Lung (tissue), 12 donors: ENCODE results near the gene DLX5. TPM values are rescaled to one million over a fixed set of nuclear protein-coding genes. Genes with fewer than 3 reads are reported as not detected.

Experiments used
- ATAC-seq: fragments of 200-7000 bp; cut with Tn5 transposase; one replicate; pipeline ENCODE4 v1.9.1; 2020; ENCODE audit warnings: moderate number of reproducible peaks; ENCODE audit not compliant: insufficient read depth, low FRiP score
- DNase-seq, 3 donors: peaks; one replicate each; pipeline ENCODE4 v3.0.0-alpha.2; 2013 to 2017
- H3K27ac ChIP-seq, 2 donors: one replicate each; pipeline ENCODE4 v1.5.1; 2013; ENCODE audit warnings: mild to moderate bottlenecking in 2 of 2, moderate library complexity in 2 of 2, control low read depth in 1 of 2, inconsistent platforms in 1 of 2, low read depth in 1 of 2, low read length in 1 of 2
- H3K27me3 ChIP-seq, 3 donors: one replicate each; pipeline ENCODE4 v1.5.1; 2013; ENCODE audit warnings: low read length in 2 of 3; ENCODE audit not compliant: control insufficient read depth in 3 of 3, insufficient read depth in 3 of 3
- H3K36me3 ChIP-seq, 4 donors: one replicate each; pipeline ENCODE4 v1.5.1; 2013; ENCODE audit warnings: low read length in 4 of 4, mild to moderate bottlenecking in 1 of 4, moderate library complexity in 1 of 4; ENCODE audit not compliant: control insufficient read depth in 4 of 4, insufficient read depth in 4 of 4
- H3K4me1 ChIP-seq, 5 donors: one replicate each; pipeline ENCODE4 v1.5.1; 2013; ENCODE audit warnings: low read length in 5 of 5, mild to moderate bottlenecking in 2 of 5, moderate library complexity in 1 of 5; ENCODE audit not compliant: control insufficient read depth in 5 of 5, insufficient read depth in 5 of 5
- H3K4me3 ChIP-seq: one replicate; pipeline ENCODE4 v1.5.1; 2013; ENCODE audit warnings: mild to moderate bottlenecking, control low read depth, moderate library complexity
- H3K9ac ChIP-seq, 2 donors: one replicate each; pipeline ENCODE4 v1.5.1; 2013; ENCODE audit warnings: low read length in 2 of 2, control low read depth in 1 of 2; ENCODE audit not compliant: insufficient read depth in 1 of 2
- H3K9me3 ChIP-seq, 4 donors: one replicate each; pipeline ENCODE4 v1.5.1; 2013; ENCODE audit warnings: low read length in 3 of 4, mild to moderate bottlenecking in 1 of 4, moderate library complexity in 1 of 4; ENCODE audit not compliant: control insufficient read depth in 4 of 4, insufficient read depth in 3 of 4
- WGBS, 2 donors: extraction: QIAGEN DNeasy Blood & Tissue Kit; methylation state at CpG; one replicate each; pipeline ENCODE4 v1.1.7; 2013; 5-methylcytosine and 5-hydroxymethylcytosine counted together
- polyA plus RNA-seq, 2 donors: library from polyadenylated mRNA; stranded (reverse); fragments of 200-250 nt; gene quantifications; one replicate each; pipeline ENCODE4 v1.2.1, GENCODE V29; 2013
- total RNA-seq, 2 donors: library from RNA; depleted of rRNA in 1 of 2; stranded (reverse); fragments of >200 nt in 1 of 2; gene quantifications; one replicate each; pipeline ENCODE4 v1.2.1, GENCODE V29; 2014 to 2021
- TF ChIP-seq, protein P1 (sequence below): IDR thresholded peaks from 2 replicates; pipeline ENCODE4 v1.5.1; 2012; ENCODE audit warnings: mild to moderate bottlenecking; ENCODE audit errors: control extremely low read depth, extremely low read depth
- donor health status: control.
- donor health status: control.
- donor health status: Bipolar disorder and iron deficiency.
- donor health status: healthy.
- donor health status: DM: yes; HTN: yes; CAD: no.

The DLX5 gene
- total and polyA plus RNA-seq, 4 donors = 0.18 to 1.1 (median 0.22) TPM; not detected in 1

DNA sequence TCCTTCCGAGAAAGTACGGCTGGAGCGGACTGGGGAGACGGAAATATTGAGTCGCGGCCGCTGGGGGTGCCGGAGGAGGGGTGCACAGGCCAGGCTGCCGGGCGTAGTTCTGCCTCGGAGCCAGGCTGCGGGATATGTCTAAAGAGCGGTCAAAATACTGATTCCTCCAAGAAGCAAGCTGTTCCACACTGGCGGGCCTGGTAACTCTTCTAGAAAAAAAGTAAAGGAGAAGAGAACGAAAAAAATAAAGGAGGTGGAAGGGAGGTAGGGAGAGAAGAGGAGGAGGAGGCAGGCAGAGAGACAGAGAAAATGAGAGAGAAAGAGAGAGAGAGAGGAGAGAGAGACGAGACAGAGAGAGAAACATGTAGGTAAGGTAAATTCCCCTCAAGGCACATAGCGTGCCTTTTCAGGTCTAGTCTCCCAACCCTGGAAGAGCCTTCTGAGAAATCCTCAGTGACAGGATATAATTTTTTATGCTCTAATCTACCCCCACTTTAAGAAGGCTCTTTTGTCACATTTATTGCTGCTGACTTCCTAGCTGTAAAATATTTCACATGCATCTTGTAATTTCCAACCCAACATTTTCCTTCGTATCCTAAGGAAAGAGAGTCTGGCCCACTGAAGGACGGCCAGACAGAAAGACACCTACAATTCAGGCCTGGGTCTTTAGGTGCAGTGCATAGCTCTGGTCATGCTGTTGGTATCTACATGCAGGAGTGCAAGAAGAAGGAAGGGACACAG, 5.7 kb downstream of the DLX5 start:
- TF ChIP-seq, protein P1, sequence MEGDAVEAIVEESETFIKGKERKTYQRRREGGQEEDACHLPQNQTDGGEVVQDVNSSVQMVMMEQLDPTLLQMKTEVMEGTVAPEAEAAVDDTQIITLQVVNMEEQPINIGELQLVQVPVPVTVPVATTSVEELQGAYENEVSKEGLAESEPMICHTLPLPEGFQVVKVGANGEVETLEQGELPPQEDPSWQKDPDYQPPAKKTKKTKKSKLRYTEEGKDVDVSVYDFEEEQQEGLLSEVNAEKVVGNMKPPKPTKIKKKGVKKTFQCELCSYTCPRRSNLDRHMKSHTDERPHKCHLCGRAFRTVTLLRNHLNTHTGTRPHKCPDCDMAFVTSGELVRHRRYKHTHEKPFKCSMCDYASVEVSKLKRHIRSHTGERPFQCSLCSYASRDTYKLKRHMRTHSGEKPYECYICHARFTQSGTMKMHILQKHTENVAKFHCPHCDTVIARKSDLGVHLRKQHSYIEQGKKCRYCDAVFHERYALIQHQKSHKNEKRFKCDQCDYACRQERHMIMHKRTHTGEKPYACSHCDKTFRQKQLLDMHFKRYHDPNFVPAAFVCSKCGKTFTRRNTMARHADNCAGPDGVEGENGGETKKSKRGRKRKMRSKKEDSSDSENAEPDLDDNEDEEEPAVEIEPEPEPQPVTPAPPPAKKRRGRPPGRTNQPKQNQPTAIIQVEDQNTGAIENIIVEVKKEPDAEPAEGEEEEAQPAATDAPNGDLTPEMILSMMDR = no peak
- Histone ChIP-seq H3K9ac (no peak overlapping the region), H3K27me3 (peaks cover 11 to 95% (median 81%) of the 10 kb centered on the region in 3 donors), H3K4me1 (peaks cover 0 to 20% (median 7%) of the 10 kb centered on the region in 5 donors), H3K9me3 (peaks cover 0 to 20% (median 0%) of the 10 kb centered on the region in 4 donors), H3K27ac (no peak overlapping the region), H3K4me3 (no peak overlapping the region), H3K36me3 (peaks cover 0 to 21% (median 1%) of the 10 kb centered on the region in 4 donors)
- ATAC-seq (no peak), DNase-seq (peak in 2 of 3 donors; percentile 19 to 36)
- WGBS, 2 donors = 13 to 17% methylated on average over 19 of the region's 19 CpGs

DNA sequence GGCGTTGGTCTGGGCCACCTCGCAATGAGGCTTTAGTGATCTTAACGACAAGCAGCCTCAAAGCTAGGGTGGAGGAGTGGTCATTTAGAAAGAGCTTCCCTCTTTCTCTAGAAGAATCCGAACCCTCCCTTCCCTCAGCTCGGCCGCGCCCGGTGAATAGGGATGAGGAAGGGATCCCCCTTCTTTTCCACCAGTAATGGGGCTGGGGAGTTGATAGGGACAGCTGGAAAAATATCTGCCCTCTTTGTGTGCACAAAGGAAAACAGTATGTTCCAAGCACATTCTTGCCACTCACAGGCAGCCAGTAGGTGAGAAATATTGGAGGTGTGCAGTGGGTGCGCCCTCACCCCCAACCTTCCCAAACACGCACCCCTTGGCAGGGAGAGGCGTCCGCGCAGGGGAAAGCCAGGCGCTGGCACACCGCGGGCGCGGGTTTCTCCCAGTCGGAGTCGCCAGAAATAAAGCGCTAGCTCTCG, 6.5 kb downstream of the DLX5 start:
- peak in 2 of 3 donors; percentile 24 to 34 for DNase-seq
- Histone ChIP-seq H3K27ac (no peak overlapping the region), H3K9ac (no peak overlapping the region)

DNA sequence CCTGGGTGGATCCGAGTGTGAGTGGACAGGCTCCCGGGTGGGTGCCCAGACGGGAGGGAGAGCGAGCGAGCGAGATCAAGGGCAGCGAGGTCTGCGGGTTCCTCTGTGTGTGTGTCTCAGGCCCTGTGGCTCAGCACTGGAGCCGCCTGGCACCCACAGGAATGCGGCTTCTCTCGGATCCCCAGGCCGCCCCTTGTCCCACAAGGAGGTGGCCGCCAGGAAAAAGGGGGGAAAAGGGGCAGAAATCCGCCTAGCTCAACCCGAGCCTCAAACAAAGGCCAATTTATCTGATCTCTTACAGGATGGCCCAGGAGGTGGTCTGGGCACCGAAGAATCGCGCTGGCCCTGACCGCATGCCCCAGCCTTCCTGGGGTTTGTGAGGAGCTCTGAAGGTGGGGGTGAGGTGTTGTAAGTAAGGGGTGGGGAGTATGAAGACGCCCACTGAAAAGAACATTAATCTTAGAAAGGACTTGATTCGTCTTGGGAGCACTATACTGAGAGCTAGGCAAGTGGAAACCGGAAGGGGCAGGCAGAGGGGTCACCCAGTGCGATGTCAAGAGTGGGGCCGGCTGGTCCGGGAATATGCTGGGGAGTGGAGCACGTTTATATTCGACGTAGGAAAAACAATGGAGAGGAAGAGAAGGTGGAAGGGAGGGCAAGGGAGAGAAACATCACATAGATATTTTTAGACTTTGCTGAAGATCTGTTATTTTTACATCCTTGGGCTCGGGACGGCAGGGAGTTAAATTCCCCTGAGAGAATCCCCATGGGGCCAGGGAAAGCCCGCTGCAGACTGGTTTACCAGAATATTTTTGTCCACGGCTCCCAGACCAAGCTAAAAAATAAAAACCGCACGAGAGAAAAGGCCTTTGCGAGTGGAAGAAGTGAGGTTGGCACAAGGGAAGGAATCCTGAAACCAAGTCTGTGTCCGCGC, 7.2 kb downstream of the DLX5 start:
- Histone ChIP-seq H3K4me3 (no peak overlapping the region), H3K9me3 (peaks cover 0 to 23% (median 0%) of the 10 kb centered on the region in 4 donors), H3K27me3 (peaks cover 16 to 95% (median 86%) of the 10 kb centered on the region in 3 donors), H3K27ac (no peak overlapping the region), H3K9ac (no peak overlapping the region), H3K4me1 (peaks cover 0 to 20% (median 7%) of the 10 kb centered on the region in 5 donors), H3K36me3 (peaks cover 0 to 21% (median 1%) of the 10 kb centered on the region in 4 donors)
- TF ChIP-seq, protein P1 = no peak
- 11 to 15% methylated on average over 37 of the region's 37 CpGs for WGBS, 2 donors
- no peak for DNase-seq
- no peak for ATAC-seq

More for the DNA sequence above, 6.5 kb downstream of the DLX5 start:
- ATAC-seq = no peak
- Histone ChIP-seq H3K36me3 (peaks cover 0 to 21% (median 1%) of the 10 kb centered on the region in 4 donors), H3K4me3 (no peak overlapping the region), H3K4me1 (peaks cover 0 to 20% (median 7%) of the 10 kb centered on the region in 5 donors), H3K9me3 (peaks cover 0 to 21% (median 0%) of the 10 kb centered on the region in 4 donors), H3K27me3 (peaks cover 15 to 95% (median 82%) of the 10 kb centered on the region in 3 donors)
- WGBS, 2 donors = 15 to 33% methylated on average over 22 of the region's 22 CpGs
- TF ChIP-seq, protein P1 = no peak
